ENCODE results near the gene HLA-DRA. TPM values are rescaled to one million over a fixed set of nuclear protein-coding genes. Genes with fewer than 3 reads are reported as not detected.

Gene HLA-DRA
- total RNA-seq, 1 donor from 2014 or later: 40.1 TPM

GRCh38 chr6:32436995-32437836, 2.5 kb upstream of the HLA-DRA start:
- H3K27ac Mint-ChIP-seq: no peak overlapping the region
- no peaks in the 10 kb centered on the region for H3K9me3 Mint-ChIP-seq
- intact Hi-C loops (cut with micrococcal nuclease): loop anchor here (10.0 kb wide), 1 partner anchor 188 kb away; no protein-coding TSS in a partner anchor
- H3K27me3 Mint-ChIP-seq (ENCODE audit: insufficient read depth): peaks cover 18% of the 10 kb centered on the region
- H3K36me3 Mint-ChIP-seq (ENCODE audit: low read depth): no peaks in the 10 kb centered on the region
- no peak for DNase-seq (ENCODE audit: low spot score)
- no peak overlapping the region for H3K4me3 Mint-ChIP-seq
- H3K4me1 Mint-ChIP-seq (ENCODE audit: low read depth): peaks cover 22% of the 10 kb centered on the region

- Mint-ChIP-seq H3K4me1 (ENCODE audit: low read depth) (peaks cover 24% of the 10 kb centered on the region), H3K36me3 (ENCODE audit: low read depth) (peaks cover 6% of the 10 kb centered on the region), H3K27me3 (ENCODE audit: insufficient read depth) (peaks cover 11% of the 10 kb centered on the region), H3K27ac (no peak overlapping the region), H3K4me3 (peak overlapping the region; percentile 79), H3K9me3 (no peaks in the 10 kb centered on the region)
- no peak for DNase-seq (ENCODE audit: low spot score)
- intact Hi-C loops (cut with micrococcal nuclease): loop anchor here (10.0 kb wide), 1 partner anchor 186 kb away; no protein-coding TSS in a partner anchor
These were observed 548 bp upstream of the HLA-DRA start for GRCh38 chr6:32439139-32439538.

GRCh38 chr6:32442243-32442667, 2.6 kb downstream of the HLA-DRA start:
- H3K4me1 Mint-ChIP-seq (ENCODE audit: low read depth): peaks cover 24% of the 10 kb centered on the region
- H3K4me3 Mint-ChIP-seq: no peak overlapping the region
- peaks cover 8% of the 10 kb centered on the region for H3K36me3 Mint-ChIP-seq (ENCODE audit: low read depth)
- no peaks in the 10 kb centered on the region for H3K9me3 Mint-ChIP-seq
- peaks cover 13% of the 10 kb centered on the region for H3K27me3 Mint-ChIP-seq (ENCODE audit: insufficient read depth)
- no peak overlapping the region for H3K27ac Mint-ChIP-seq
- no peak for DNase-seq (ENCODE audit: low spot score)
- intact Hi-C loops (cut with micrococcal nuclease): no loop called here

- no peaks in the 10 kb centered on the region for H3K9me3 Mint-ChIP-seq
- peaks cover 13% of the 10 kb centered on the region for H3K27me3 Mint-ChIP-seq (ENCODE audit: insufficient read depth)
- peaks cover 8% of the 10 kb centered on the region for H3K36me3 Mint-ChIP-seq (ENCODE audit: low read depth)
- no peak overlapping the region for H3K4me3 Mint-ChIP-seq
- H3K27ac Mint-ChIP-seq: no peak overlapping the region
- no peak for DNase-seq (ENCODE audit: low spot score)
- intact Hi-C loops (cut with micrococcal nuclease): no loop called here
- H3K4me1 Mint-ChIP-seq (ENCODE audit: low read depth): peaks cover 24% of the 10 kb centered on the region
These were observed 3.4 kb downstream of the HLA-DRA start for GRCh38 chr6:32442977-32443552.

- intact Hi-C loops (cut with micrococcal nuclease): no loop called here
- Mint-ChIP-seq H3K4me3 (no peak overlapping the region), H3K4me1 (ENCODE audit: low read depth) (peaks cover 19% of the 10 kb centered on the region), H3K36me3 (ENCODE audit: low read depth) (peaks cover 8% of the 10 kb centered on the region), H3K27ac (no peak overlapping the region), H3K27me3 (ENCODE audit: insufficient read depth) (peaks cover 15% of the 10 kb centered on the region), H3K9me3 (no peaks in the 10 kb centered on the region)
- no peak for DNase-seq (ENCODE audit: low spot score)
These were observed 4.7 kb downstream of the HLA-DRA start for GRCh38 chr6:32444433-32444832.

GRCh38 chr6:32445321-32445854, 5.7 kb downstream of the HLA-DRA start:
- intact Hi-C loops (cut with micrococcal nuclease): no loop called here
- H3K27me3 Mint-ChIP-seq (ENCODE audit: insufficient read depth): peaks cover 19% of the 10 kb centered on the region
- no peaks in the 10 kb centered on the region for H3K9me3 Mint-ChIP-seq
- peaks cover 8% of the 10 kb centered on the region for H3K36me3 Mint-ChIP-seq (ENCODE audit: low read depth)
- H3K4me1 Mint-ChIP-seq (ENCODE audit: low read depth): peaks cover 10% of the 10 kb centered on the region
- H3K4me3 Mint-ChIP-seq: no peak overlapping the region
- H3K27ac Mint-ChIP-seq: no peak overlapping the region
- no peak for DNase-seq (ENCODE audit: low spot score)

- Mint-ChIP-seq H3K4me3 (no peak overlapping the region), H3K36me3 (ENCODE audit: low read depth) (peaks cover 8% of the 10 kb centered on the region), H3K27ac (no peak overlapping the region), H3K4me1 (ENCODE audit: low read depth) (no peaks in the 10 kb centered on the region), H3K27me3 (ENCODE audit: insufficient read depth) (peaks cover 23% of the 10 kb centered on the region), H3K9me3 (no peaks in the 10 kb centered on the region)
- intact Hi-C loops (cut with micrococcal nuclease): no loop called here
- DNase-seq (ENCODE audit: low spot score): no peak
These were observed 8.2 kb downstream of the HLA-DRA start for GRCh38 chr6:32447932-32448331.

GRCh38 chr6:32449088-32449736, 9.5 kb downstream of the HLA-DRA start:
- no peak overlapping the region for H3K27ac Mint-ChIP-seq
- no peaks in the 10 kb centered on the region for H3K4me1 Mint-ChIP-seq (ENCODE audit: low read depth)
- H3K27me3 Mint-ChIP-seq (ENCODE audit: insufficient read depth): peaks cover 18% of the 10 kb centered on the region
- peaks cover 2% of the 10 kb centered on the region for H3K9me3 Mint-ChIP-seq
- H3K36me3 Mint-ChIP-seq (ENCODE audit: low read depth): peaks cover 2% of the 10 kb centered on the region
- no peak overlapping the region for H3K4me3 Mint-ChIP-seq
- intact Hi-C loops (cut with micrococcal nuclease): no loop called here
- DNase-seq (ENCODE audit: low spot score): no peak

GRCh38 chr6:32457054-32457453, 17.4 kb downstream of the HLA-DRA start:
- Mint-ChIP-seq H3K9me3 (peaks cover 4% of the 10 kb centered on the region), H3K27me3 (ENCODE audit: insufficient read depth) (peaks cover 17% of the 10 kb centered on the region), H3K36me3 (ENCODE audit: low read depth) (no peaks in the 10 kb centered on the region), H3K4me3 (no peak overlapping the region), H3K4me1 (ENCODE audit: low read depth) (no peaks in the 10 kb centered on the region), H3K27ac (no peak overlapping the region)
- no peak for DNase-seq (ENCODE audit: low spot score)
- intact Hi-C loops (cut with micrococcal nuclease): no loop called here

GRCh38 chr6:32459781-32460424, 20.2 kb downstream of the HLA-DRA start:
- intact Hi-C loops (cut with micrococcal nuclease): no loop called here
- H3K9me3 Mint-ChIP-seq: no peaks in the 10 kb centered on the region
- peaks cover 6% of the 10 kb centered on the region for H3K4me1 Mint-ChIP-seq (ENCODE audit: low read depth)
- H3K4me3 Mint-ChIP-seq: no peak overlapping the region
- no peak overlapping the region for H3K27ac Mint-ChIP-seq
- peaks cover 17% of the 10 kb centered on the region for H3K27me3 Mint-ChIP-seq (ENCODE audit: insufficient read depth)
- no peaks in the 10 kb centered on the region for H3K36me3 Mint-ChIP-seq (ENCODE audit: low read depth)
- no peak for DNase-seq (ENCODE audit: low spot score)

GRCh38 chr6:32460528-32460927, 20.8 kb downstream of the HLA-DRA start:
- Mint-ChIP-seq H3K4me1 (ENCODE audit: low read depth) (peaks cover 6% of the 10 kb centered on the region), H3K27me3 (ENCODE audit: insufficient read depth) (peaks cover 17% of the 10 kb centered on the region), H3K4me3 (no peak overlapping the region), H3K9me3 (no peaks in the 10 kb centered on the region), H3K36me3 (ENCODE audit: low read depth) (no peaks in the 10 kb centered on the region), H3K27ac (no peak overlapping the region)
- intact Hi-C loops (cut with micrococcal nuclease): no loop called here
- no peak for DNase-seq (ENCODE audit: low spot score)

GRCh38 chr6:32461493-32461892, 21.8 kb downstream of the HLA-DRA start:
- H3K27me3 Mint-ChIP-seq (ENCODE audit: insufficient read depth): peaks cover 11% of the 10 kb centered on the region

More at GRCh38 chr6:32461493-32461892, 21.8 kb downstream of the HLA-DRA start:
- Mint-ChIP-seq H3K27ac (no peak overlapping the region), H3K36me3 (ENCODE audit: low read depth) (no peaks in the 10 kb centered on the region), H3K4me1 (ENCODE audit: low read depth) (peaks cover 6% of the 10 kb centered on the region), H3K9me3 (peaks cover 4% of the 10 kb centered on the region), H3K4me3 (no peak overlapping the region)
- no peak for DNase-seq (ENCODE audit: low spot score)
- intact Hi-C loops (cut with micrococcal nuclease): no loop called here

Measured in activated T-helper 1 cell treated with anti-CD3 and anti-CD28 coated beads, Interleukin-12 subunit alpha, Interleukin-12 subunit beta, Interleukin-2, Interleukin-4 antibody, amounts not matched to agents 30 ng/mL and 10 ng/mL and 1 ng/mL, durations not matched to agents 14 hours and 24 hours and 36 hours (primary cell).